Gastroesophageal sphincter (tissue), 3 donors: ENCODE data around the gene CSNK1G1.
"Not testable (repeated sequence)": the region's sequence is repeated elsewhere in the genome, so short reads cannot be mapped to it uniquely, and the experiment has no call there.

Experiments used
- EP300 ChIP-seq: sonication (generic); formaldehyde crosslinking; IDR thresholded peaks from one replicate; pipeline ENCODE4 v1.6.1; 2017; ENCODE audit warnings: antibody characterized with exemption, mild to moderate bottlenecking
- POLR2A ChIP-seq, 2 donors: fragments of 450-650 bp; IDR thresholded peaks; one replicate each; pipeline ENCODE4 v1.6.1; 2017; ENCODE audit warnings: antibody characterized with exemption in 2 of 2, mild to moderate bottlenecking in 2 of 2, moderate library complexity in 1 of 2
- TF ChIP-seq, protein P1 (sequence below), 4 experiments: fragments of 200-600 bp in 2 of 4; fragments of 450-650 bp in 2 of 4; sonication (generic) in 1 of 4; IDR thresholded peaks; one replicate each; pipeline ENCODE4 v1.5.1; 2017 to 2019; ENCODE audit warnings: antibody characterized with exemption in 4 of 4, mild to moderate bottlenecking in 2 of 4, moderate library complexity in 2 of 4

DNA sequence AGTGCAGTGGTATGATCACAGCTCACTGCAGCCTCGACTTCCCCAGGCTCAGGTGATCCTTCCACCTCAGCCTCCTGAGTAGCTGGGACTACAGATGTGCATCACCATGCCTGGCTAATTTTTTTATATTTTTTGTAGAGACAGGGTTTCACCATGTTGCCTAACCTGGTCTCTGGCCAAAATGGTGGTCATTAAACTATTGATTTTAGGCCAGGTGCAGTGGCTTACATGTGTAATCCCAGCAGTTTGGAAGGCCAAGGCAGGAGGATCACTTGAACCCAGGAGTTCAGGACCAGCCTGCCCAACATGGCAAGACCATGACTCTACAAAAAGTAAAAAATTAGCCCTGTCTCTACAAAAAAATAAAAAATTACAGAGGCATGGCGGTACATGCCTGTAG, 235.7 kb downstream of the CSNK1G1 start:
- TF ChIP-seq EP300; POLR2A (IDR thresholded peaks at IDR 0.05): not testable (repeated sequence)
- TF ChIP-seq, protein P1, sequence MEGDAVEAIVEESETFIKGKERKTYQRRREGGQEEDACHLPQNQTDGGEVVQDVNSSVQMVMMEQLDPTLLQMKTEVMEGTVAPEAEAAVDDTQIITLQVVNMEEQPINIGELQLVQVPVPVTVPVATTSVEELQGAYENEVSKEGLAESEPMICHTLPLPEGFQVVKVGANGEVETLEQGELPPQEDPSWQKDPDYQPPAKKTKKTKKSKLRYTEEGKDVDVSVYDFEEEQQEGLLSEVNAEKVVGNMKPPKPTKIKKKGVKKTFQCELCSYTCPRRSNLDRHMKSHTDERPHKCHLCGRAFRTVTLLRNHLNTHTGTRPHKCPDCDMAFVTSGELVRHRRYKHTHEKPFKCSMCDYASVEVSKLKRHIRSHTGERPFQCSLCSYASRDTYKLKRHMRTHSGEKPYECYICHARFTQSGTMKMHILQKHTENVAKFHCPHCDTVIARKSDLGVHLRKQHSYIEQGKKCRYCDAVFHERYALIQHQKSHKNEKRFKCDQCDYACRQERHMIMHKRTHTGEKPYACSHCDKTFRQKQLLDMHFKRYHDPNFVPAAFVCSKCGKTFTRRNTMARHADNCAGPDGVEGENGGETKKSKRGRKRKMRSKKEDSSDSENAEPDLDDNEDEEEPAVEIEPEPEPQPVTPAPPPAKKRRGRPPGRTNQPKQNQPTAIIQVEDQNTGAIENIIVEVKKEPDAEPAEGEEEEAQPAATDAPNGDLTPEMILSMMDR (IDR thresholded peaks at IDR 0.05): not testable (repeated sequence)
